Activated T-cell treated with anti-CD3 and anti-CD28 coated beads for 4 hours (primary cell): Measurements from ENCODE around the gene SENP3.
A peak's percentile ranks its signal among the peaks of the same experiment; 100 is the strongest.

Experiments
- DNase-seq: peaks from one replicate; pipeline ENCODE4 v3.0.0-alpha.2; 2020

SENP3 gene

DNA sequence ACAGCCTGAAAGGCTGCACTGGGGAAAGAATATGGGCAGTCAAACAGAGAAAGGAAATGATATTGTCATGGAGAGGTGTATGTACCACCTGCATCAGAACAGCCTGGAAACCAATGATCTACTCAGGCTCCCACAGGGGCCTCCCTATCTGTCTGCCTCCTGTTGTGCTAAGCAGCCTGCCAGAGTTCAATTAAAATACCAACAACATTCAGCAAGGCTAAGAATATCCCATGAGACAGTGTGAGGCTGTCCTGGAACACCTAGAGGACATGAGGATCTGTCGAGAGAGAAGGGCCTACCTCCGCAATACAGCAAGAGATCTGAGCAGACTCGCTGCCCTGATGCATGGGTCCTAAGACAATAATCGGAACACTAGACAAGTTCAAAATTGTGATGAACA lies 44.6 kb downstream of the SENP3 start:
- no peak for DNase-seq

DNA sequence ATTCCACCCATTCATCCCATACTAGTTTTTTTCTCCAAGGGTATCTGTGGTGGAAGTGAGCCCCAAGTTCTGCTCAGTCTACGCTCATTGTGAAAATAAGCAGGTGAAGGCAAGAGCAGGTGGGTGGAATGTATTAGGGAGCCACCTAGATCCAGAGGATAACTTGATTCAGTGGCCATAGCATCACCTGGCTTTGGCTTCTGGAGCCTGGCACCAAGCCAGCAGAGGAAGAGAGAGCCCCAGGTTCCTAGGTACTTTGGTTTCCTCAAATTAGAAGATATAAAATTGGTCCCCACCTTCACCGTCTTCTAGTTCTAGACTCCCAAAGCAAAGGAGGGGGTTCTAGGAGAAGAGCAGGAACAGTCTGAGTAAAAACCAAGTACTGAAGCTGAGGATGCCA lies 48.9 kb downstream of the SENP3 start:
- DNase-seq, result no peak

- no peak for DNase-seq
Measured at GRCh38 chr17:7611635-7612293, 50.0 kb downstream of the SENP3 start.

GRCh38 chr17:7612294-7612640 lies 50.5 kb downstream of the SENP3 start:
- no peak for DNase-seq

DNA sequence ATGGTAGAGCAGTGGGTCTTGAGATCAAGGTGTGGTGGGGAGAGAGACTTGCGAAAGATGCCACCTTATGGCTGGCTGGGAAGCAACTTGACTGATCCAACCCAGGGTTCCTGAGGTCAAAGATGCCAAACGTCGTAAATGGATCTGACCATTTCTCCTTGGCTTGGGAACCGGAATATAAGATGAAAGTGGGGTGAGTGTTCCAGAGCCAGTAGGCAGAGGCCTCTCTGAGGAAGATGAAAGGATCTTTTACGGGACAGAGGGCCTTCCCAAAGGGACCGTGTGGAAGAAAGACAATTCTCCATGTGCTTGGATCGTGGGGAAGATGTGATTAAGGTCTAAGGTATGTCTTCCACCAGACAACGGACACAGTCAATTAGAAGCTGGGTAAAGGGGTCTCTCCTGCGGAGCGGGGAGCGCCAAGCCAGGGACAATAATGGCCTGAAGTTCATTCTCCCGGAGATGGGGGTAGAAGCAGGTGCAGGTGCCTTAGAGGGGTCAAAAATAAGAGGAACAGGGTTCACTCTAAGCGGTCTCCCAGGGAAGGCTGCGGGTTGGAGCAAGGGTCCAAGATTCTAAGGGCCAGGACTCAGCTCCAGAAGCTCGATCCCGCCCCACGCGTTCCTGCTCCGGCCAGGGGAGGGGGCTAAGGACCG lies 52.2 kb downstream of the SENP3 start:
- no peak for DNase-seq

DNA sequence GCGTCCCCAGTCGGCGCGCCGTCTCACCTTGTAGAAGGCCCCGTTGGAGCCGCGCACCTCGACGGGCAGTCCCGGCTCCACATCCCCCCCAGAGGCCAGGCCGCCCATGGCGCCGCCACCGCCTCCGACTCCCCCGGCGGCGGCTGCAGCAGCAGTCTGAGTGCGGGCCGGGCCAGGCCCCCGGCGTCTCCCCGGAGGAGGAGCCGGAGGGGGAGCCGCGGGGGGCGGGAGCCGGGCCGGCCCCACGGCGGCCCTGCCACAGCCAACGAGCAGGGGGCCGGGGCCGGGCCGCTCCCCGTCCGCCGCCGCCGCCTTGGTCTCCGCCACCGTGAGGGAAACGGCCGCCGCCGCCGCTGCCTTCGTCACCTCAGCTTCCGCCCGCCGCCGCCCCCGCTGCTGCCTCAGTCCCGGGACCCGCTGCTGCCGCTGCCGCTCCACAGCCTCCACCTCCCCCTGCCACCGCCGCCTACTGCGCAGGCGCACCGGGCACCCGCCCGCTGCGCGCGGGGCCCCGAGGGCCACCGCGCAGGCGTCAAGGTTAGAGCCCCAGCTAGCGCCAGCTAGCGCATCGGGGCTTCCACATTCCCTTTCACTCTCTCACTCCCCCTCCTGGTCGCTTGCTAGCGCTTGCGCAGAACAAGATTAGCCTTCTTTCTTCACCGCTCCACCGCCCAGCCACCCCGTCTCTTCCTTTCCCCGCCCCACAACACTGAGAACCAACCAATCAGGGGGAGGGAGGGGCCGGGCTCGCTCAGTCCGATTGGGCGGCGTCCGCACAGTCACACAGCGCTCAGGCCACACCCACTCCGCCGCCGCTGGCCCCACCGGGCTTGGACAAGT lies 52.9 kb downstream of the SENP3 start, which contains the start of gene FXR2:
Gene FXR2, minus strand, starts transcription at position 473 of the 840 bp plus-strand sequence. Its CDS starts 365 bp downstream, at position 108.
- peak; percentile 97 for DNase-seq

GRCh38 chr17:7615265-7615747 lies 53.6 kb downstream of the SENP3 start:
- no peak for DNase-seq

DNA sequence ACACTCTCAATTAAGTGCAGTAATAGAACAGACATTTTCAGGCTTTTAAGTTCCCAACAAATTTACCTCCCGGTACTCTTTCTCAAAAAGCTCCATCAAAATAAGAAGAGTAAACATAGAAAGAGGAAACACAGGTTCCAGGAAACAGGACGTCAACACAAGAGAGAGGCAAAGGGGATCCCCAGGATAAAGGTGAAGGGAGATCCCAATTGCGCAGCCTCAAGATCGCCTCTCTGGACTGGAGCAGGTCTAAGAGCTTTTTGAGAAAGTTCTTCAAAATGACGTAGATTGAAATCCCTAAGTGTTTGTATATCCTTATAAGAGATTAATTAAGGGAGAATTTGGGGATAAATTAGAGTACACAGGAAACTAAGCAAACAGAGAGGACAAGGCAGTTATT lies 56.9 kb downstream of the SENP3 start:
- DNase-seq, result no peak

GRCh38 chr17:7620835-7621234 lies 59.1 kb downstream of the SENP3 start:
- no peak for DNase-seq
